Measurements from ENCODE around the gene HSP90AB1. TPM values are rescaled to one million over a fixed set of nuclear protein-coding genes. Genes with fewer than 3 reads are reported as not detected.

HSP90AB1 gene
- polyA plus RNA-seq, 1 experiment = 943 TPM

GRCh38 chr6:44217332-44218143, 29.4 kb upstream of the HSP90AB1 start:
- Histone ChIP-seq H3K9me3 (ENCODE audit: control insufficient read depth, insufficient read depth, low read length) (no peaks in the 10 kb centered on the region), H3K27ac (ENCODE audit: low read depth, low read length) (no peak overlapping the region), H3K4me3 (ENCODE audit: low read depth, low read length) (no peak overlapping the region), H3K27me3 (ENCODE audit: control insufficient read depth, insufficient read depth, low read length) (peaks cover 2% of the 10 kb centered on the region)
- ChIA-PET POLR2A (interaction anchor here (2.2 kb wide), 1 partner anchor 29 kb away, joined by 7 read pairs; the partner anchor contains the start of gene HSP90AB1), CTCF (no interaction called here)
- no peak for TF ChIP-seq CTCF (IDR thresholded peaks at IDR 0.05; ENCODE audit: low read depth, low read length)
- no peak for DNase-seq (ENCODE audit: low read depth, low spot score)

DNA sequence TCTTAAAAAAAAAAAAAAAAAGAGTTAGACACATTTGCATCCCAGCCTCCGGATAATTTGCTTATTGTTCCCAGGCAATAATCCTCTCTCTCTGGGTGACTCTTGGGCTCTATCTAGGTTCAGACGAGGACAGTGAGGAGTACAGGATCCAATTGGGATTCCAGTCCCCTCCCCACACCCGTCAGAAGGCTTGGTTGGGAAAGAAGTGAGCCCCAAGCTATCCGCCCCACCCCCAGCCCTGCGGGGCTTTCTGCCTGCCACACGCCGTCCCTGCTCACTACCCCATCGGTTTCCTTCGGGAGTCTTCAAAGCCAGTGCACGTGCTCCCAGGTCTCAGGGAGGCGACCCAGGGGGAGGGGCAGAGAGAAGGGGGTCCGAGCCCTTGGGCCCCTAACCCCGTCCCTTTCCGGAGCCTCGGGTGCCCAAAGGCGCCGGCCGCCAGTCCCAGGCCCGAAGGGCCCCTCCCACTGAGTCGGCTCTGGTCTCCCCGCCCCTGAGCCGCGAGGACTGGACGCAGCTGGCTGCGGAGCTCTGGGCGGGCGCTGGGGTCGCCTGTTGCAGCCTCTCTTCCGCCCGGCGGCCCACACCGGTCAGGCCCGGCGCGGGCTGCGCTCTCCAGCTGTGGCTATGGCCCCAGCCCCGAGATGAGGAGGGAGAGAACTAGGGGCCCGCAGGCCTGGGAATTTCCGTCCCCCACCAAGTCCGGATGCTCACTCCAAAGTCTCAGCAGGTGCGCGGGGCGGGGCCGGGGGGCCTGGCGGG, 27.7 kb upstream of the HSP90AB1 start:
- no peak for DNase-seq (ENCODE audit: low read depth, low spot score)
- H3K4me3 ChIP-seq (ENCODE audit: low read depth, low read length) = peak overlapping the region; percentile 56
- peaks cover 2% of the 10 kb centered on the region for H3K27me3 ChIP-seq (ENCODE audit: control insufficient read depth, insufficient read depth, low read length)
- H3K9me3 ChIP-seq (ENCODE audit: control insufficient read depth, insufficient read depth, low read length) = no peaks in the 10 kb centered on the region
- ChIA-PET CTCF (interaction anchor here (0.7 to 8.8 kb wide), 2 partner anchors 16 to 35 kb away, joined by 3 to 83 read pairs; no protein-coding TSS in a partner anchor), POLR2A (interaction anchor here (0.6 to 1.4 kb wide), 4 partner anchors 15 to 52 kb away, joined by 3 to 5 read pairs (median 4); partner anchors contain the start of gene HSP90AB1)
- no peak overlapping the region for H3K27ac ChIP-seq (ENCODE audit: low read depth, low read length)
- no peak for TF ChIP-seq CTCF (IDR thresholded peaks at IDR 0.05; ENCODE audit: low read depth, low read length)

- no peak for DNase-seq (ENCODE audit: low read depth, low spot score)
- ChIA-PET CTCF (interaction anchor here (0.6 to 8.8 kb wide), 2 partner anchors 15 to 46 kb away, joined by 3 to 83 read pairs; no protein-coding TSS in a partner anchor), POLR2A (interaction anchor here (0.6 to 1.4 kb wide), 5 partner anchors 10 to 53 kb away, joined by 3 to 5 read pairs (median 4); partner anchors contain the start of gene HSP90AB1)
- Histone ChIP-seq H3K27ac (ENCODE audit: low read depth, low read length) (no peak overlapping the region), H3K27me3 (ENCODE audit: control insufficient read depth, insufficient read depth, low read length) (no peaks in the 10 kb centered on the region), H3K4me3 (ENCODE audit: low read depth, low read length) (peak overlapping the region; percentile 56; the same call in 1 of the 2 replicates), H3K9me3 (ENCODE audit: control insufficient read depth, insufficient read depth, low read length) (no peaks in the 10 kb centered on the region)
- TF ChIP-seq CTCF (IDR thresholded peaks at IDR 0.05; ENCODE audit: low read depth, low read length) = no peak
Observed at GRCh38 chr6:44219815-44220784, 26.8 kb upstream of the HSP90AB1 start.

- no peaks in the 10 kb centered on the region for H3K27me3 ChIP-seq (ENCODE audit: control insufficient read depth, insufficient read depth, low read length)
- H3K27ac ChIP-seq (ENCODE audit: low read depth, low read length) = no peak overlapping the region
- ChIA-PET POLR2A (interaction anchor here (0.6 to 3.8 kb wide), 3 partner anchors 9 to 44 kb away, joined by 3 to 23 read pairs (median 4); partner anchors contain the start of gene HSP90AB1), CTCF (interaction anchor here (0.6 to 8.8 kb wide), 7 partner anchors 12 to 626 kb away, joined by 3 to 83 read pairs (median 3); no protein-coding TSS in a partner anchor)
- no peak for TF ChIP-seq CTCF (IDR thresholded peaks at IDR 0.05; ENCODE audit: low read depth, low read length)
- H3K4me3 ChIP-seq (ENCODE audit: low read depth, low read length) = no peak overlapping the region
- DNase-seq (ENCODE audit: low read depth, low spot score) = no peak
- no peaks in the 10 kb centered on the region for H3K9me3 ChIP-seq (ENCODE audit: control insufficient read depth, insufficient read depth, low read length)
Observed at GRCh38 chr6:44220913-44221290, 26.0 kb upstream of the HSP90AB1 start.
